Type B pancreatic cell (in vitro differentiated cells): Measurements from ENCODE around the gene PRRT2. TPM values are rescaled to one million over a fixed set of nuclear protein-coding genes. Genes with fewer than 3 reads are reported as not detected.

ENCODE experiments used
- DNase-seq: peaks from one replicate; pipeline ENCODE4 v3.0.0; 2021; ENCODE audit warnings: mixed read lengths; ENCODE audit not compliant: unreplicated experiment; ENCODE audit errors: extremely low spot score
- H3K27ac Mint-ChIP-seq: 2 replicates; pipeline ENCODE4 v1.8.0; 2021; ENCODE audit warnings: mild to moderate bottlenecking, mixed read lengths
- H3K27me3 Mint-ChIP-seq: 2 replicates; pipeline ENCODE4 v1.8.0; 2021; ENCODE audit warnings: mixed read lengths
- H3K36me3 Mint-ChIP-seq: 2 replicates; pipeline ENCODE4 v1.8.0; 2021; ENCODE audit warnings: mixed read lengths
- H3K4me1 Mint-ChIP-seq: one replicate; pipeline ENCODE4 v1.8.0; 2021; ENCODE audit warnings: mixed read lengths; ENCODE audit not compliant: unreplicated experiment
- H3K4me3 Mint-ChIP-seq: 2 replicates; pipeline ENCODE4 v1.8.0; 2021; ENCODE audit warnings: mild to moderate bottlenecking, mixed read lengths
- H3K9me3 Mint-ChIP-seq: 2 replicates; pipeline ENCODE4 v1.8.0; 2021; ENCODE audit warnings: mixed read lengths
- total RNA-seq: library from RNA; stranded (reverse); gene quantifications from 2 replicates; pipeline ENCODE4 v1.2.1, GENCODE V29; 2021; ENCODE audit warnings: low replicate concordance
- TF ChIP-seq, protein P1 (sequence below): fragments of 200-600 bp; sonication (generic); conservative IDR thresholded peaks from 2 replicates; pipeline ENCODE4 v1.5.0; 2021; ENCODE audit warnings: antibody characterized with exemption, mild to moderate bottlenecking

Gene PRRT2
- total RNA-seq, 1 donor from 2014 or later, result 15.1 TPM

- Mint-ChIP-seq H3K27ac (peak overlapping the region; percentile 93), H3K36me3 (peaks cover 3% of the 10 kb centered on the region), H3K27me3 (no peaks in the 10 kb centered on the region), H3K4me1 (peaks cover 30% of the 10 kb centered on the region), H3K4me3 (peak overlapping the region; percentile 65), H3K9me3 (no peaks in the 10 kb centered on the region)
- TF ChIP-seq, protein P1, sequence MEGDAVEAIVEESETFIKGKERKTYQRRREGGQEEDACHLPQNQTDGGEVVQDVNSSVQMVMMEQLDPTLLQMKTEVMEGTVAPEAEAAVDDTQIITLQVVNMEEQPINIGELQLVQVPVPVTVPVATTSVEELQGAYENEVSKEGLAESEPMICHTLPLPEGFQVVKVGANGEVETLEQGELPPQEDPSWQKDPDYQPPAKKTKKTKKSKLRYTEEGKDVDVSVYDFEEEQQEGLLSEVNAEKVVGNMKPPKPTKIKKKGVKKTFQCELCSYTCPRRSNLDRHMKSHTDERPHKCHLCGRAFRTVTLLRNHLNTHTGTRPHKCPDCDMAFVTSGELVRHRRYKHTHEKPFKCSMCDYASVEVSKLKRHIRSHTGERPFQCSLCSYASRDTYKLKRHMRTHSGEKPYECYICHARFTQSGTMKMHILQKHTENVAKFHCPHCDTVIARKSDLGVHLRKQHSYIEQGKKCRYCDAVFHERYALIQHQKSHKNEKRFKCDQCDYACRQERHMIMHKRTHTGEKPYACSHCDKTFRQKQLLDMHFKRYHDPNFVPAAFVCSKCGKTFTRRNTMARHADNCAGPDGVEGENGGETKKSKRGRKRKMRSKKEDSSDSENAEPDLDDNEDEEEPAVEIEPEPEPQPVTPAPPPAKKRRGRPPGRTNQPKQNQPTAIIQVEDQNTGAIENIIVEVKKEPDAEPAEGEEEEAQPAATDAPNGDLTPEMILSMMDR, result no peak
- DNase-seq, result no peak
These were observed 1.9 kb upstream of the PRRT2 start for GRCh38 chr16:29809850-29810698.

GRCh38 chr16:29810699-29811169 lies 1.3 kb upstream of the PRRT2 start:
- DNase-seq, result no peak
- H3K4me1 Mint-ChIP-seq, result peaks cover 29% of the 10 kb centered on the region
- H3K27ac Mint-ChIP-seq, result peak overlapping the region; percentile 93
- peaks cover 1% of the 10 kb centered on the region for H3K27me3 Mint-ChIP-seq
- TF ChIP-seq, protein P1, result no peak
- peaks cover 1% of the 10 kb centered on the region for H3K36me3 Mint-ChIP-seq
- H3K9me3 Mint-ChIP-seq, result no peaks in the 10 kb centered on the region
- peak overlapping the region; percentile 90 for H3K4me3 Mint-ChIP-seq

- Mint-ChIP-seq H3K36me3 (peaks cover 5% of the 10 kb centered on the region), H3K27ac (peak overlapping the region; percentile 93), H3K27me3 (peaks cover 4% of the 10 kb centered on the region), H3K4me3 (peak overlapping the region; percentile 90), H3K9me3 (no peaks in the 10 kb centered on the region), H3K4me1 (peaks cover 32% of the 10 kb centered on the region)
- TF ChIP-seq, protein P1, result no peak
- peak; percentile 91 for DNase-seq
These were observed 660 bp upstream of the PRRT2 start for GRCh38 chr16:29811170-29811895.

- no peak overlapping the region for H3K27ac Mint-ChIP-seq
- TF ChIP-seq, protein P1, result no peak
- H3K4me1 Mint-ChIP-seq, result peaks cover 40% of the 10 kb centered on the region
- H3K9me3 Mint-ChIP-seq, result no peaks in the 10 kb centered on the region
- peaks cover 4% of the 10 kb centered on the region for H3K27me3 Mint-ChIP-seq
- peak overlapping the region; percentile 90 for H3K4me3 Mint-ChIP-seq
- DNase-seq, result no peak
- peaks cover 5% of the 10 kb centered on the region for H3K36me3 Mint-ChIP-seq
These were observed 1.0 kb downstream of the PRRT2 start for GRCh38 chr16:29812754-29813643.
